H1 (cell line): ENCODE data around the gene CACNB4. TPM values are rescaled to one million over a fixed set of nuclear protein-coding genes. Genes with fewer than 3 reads are reported as not detected.

Source experiments
- ASH2L ChIP-seq: fragments of 200-600, 300-600 bp; sonication (generic); IDR thresholded peaks from one replicate; pipeline ENCODE4 v1.7.1; 2017; ENCODE audit warnings: low read length
- BCL11A ChIP-seq, 2 experiments: IDR thresholded peaks; one replicate each; pipeline ENCODE4 v1.6.1; 2011; ENCODE audit warnings: low read depth in 2 of 2, low read length in 2 of 2, mild to moderate bottlenecking in 2 of 2
- EP300 ChIP-seq, 2 experiments: IDR thresholded peaks; 1 replicate in 1 of 2; 2 replicates in 1 of 2; pipeline ENCODE4 v1.6.1; 2011 to 2012; ENCODE audit warnings: low read depth in 2 of 2, low read length in 2 of 2, mild to moderate bottlenecking in 2 of 2, borderline replicate concordance in 1 of 2, inconsistent platforms in 1 of 2, moderate library complexity in 1 of 2
- JUN ChIP-seq: IDR thresholded peaks from 2 replicates; pipeline ENCODE4 v1.6.1; 2011; ENCODE audit warnings: low read depth, mild to moderate bottlenecking, improper control_type of control experiment, low read length
- TBP ChIP-seq: IDR thresholded peaks from 2 replicates; pipeline ENCODE4 v1.6.1; 2011; ENCODE audit warnings: low read depth, low read length, improper control_type of control experiment
- polyA plus RNA-seq, 7 experiments: library from polyadenylated mRNA; depleted of rRNA in 3 of 7; stranded (reverse) in 5 of 7; unstranded in 2 of 7; fragments of >200 nt in 5 of 7; fragments of 200-250 nt in 2 of 7; gene quantifications; 1 replicate in 5 of 7; 2 replicates in 1 of 7; 4 replicates in 1 of 7; pipeline versions ENCODE4 v1.2.1 to v1.2.3, GENCODE V29; 2011 to 2013; ENCODE audit warnings: missing spikeins in 2 of 7, mixed read lengths in 2 of 7
- total RNA-seq: library from RNA; stranded (reverse); fragmentation: NEBNext Ultra II Directional; extraction: Animal tissue kit (Norgen Biotek cat#: 25700); gene quantifications from 2 replicates; pipeline ENCODE4 v1.2.1, GENCODE V29; 2021

CACNB4 gene
- total and polyA plus RNA-seq, 2 of the 8 experiments (the other 6 are each of a cell fraction or from before 2014, with no cell fraction given) = 2.0 to 4.0 TPM

- TF ChIP-seq JUN = no peak
- no peak for TF ChIP-seq BCL11A (IDR thresholded peaks at IDR 0.05; ENCODE audit: low read depth in 2 of 2, low read length in 2 of 2)
- no peak for TF ChIP-seq TBP
- no peak for TF ChIP-seq ASH2L
- no peak for TF ChIP-seq EP300 (IDR thresholded peaks at IDR 0.05; ENCODE audit: borderline replicate concordance in 1 of 2, low read depth in 2 of 2, low read length in 2 of 2)
Observed at GRCh38 chr2:152088006-152088405, 10.8 kb downstream of the CACNB4 start (continued).
